ENCODE results near the gene HLA-C. TPM values are rescaled to one million over a fixed set of nuclear protein-coding genes. Genes with fewer than 3 reads are reported as not detected.

HLA-C gene
- 163 and 475 TPM in 2 replicates for total RNA-seq

DNA sequence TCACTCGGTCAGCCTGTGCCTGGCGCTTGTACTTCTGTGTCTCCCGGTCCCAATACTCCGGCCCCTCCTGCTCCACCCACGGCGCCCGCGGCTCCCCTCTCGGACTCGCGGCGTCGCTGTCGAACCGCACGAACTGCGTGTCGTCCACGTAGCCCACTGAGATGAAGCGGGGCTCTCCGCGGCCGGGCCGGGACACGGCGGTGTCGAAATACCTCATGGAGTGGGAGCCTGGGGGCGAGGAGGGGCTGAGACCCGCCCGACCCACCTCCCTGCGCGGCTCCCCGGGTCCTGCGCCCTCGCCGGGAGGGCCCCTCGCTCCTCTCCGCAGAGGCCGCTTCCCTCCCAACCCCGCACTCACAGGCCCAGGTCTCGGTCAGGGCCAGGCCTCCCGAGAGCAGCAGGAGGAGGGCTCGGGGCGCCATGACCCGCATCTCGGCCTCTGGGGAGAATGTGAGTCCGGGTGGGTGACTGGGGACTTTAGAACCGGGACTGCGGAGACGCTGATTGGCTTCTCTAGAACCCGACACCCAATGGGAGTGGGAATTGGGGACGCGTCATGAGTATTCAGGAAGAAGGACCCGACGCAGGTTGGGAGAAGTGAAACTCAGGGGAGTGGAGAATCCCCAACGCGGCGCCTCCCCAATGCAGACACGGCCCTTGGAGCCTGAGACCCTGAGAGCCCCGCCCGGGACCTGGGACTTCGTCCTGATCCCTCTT is at the start of gene HLA-C:
Gene HLA-C, minus strand, starts transcription at position 452 of the 717 bp plus-strand sequence. Its CDS starts 21 bp downstream, at position 431.

Other genes starting within 250 kb of the HLA-C start
- not detected in 2 replicates for gene C6orf15, start 159.5 kb downstream of the HLA-C start, total RNA-seq
- gene PSORS1C1, start 157.3 kb downstream of the HLA-C start, total RNA-seq = 0.89 and 1.6 TPM in 2 replicates
- not detected in 2 replicates for gene CDSN, start 151.6 kb downstream of the HLA-C start, total RNA-seq
- not detected in 2 replicates for gene PSORS1C2, start 133.0 kb downstream of the HLA-C start, total RNA-seq
- 9.9 and 11.3 TPM in 2 replicates for gene CCHCR1, start 114.3 kb downstream of the HLA-C start, total RNA-seq
- gene TCF19, start 113.5 kb downstream of the HLA-C start, total RNA-seq = 1.5 and 8.6 TPM in 2 replicates
- 0.30 and 0.51 TPM in 2 replicates for gene POU5F1, start 101.4 kb downstream of the HLA-C start, total RNA-seq
- gene HLA-B, start 85.1 kb upstream of the HLA-C start, total RNA-seq = 405 and 426 TPM in 2 replicates
- 83.3 and 207 TPM in 2 replicates for gene MICA, start 131.5 kb upstream of the HLA-C start, total RNA-seq
- gene MICB, start 226.1 kb upstream of the HLA-C start, total RNA-seq = 6.5 and 9.6 TPM in 2 replicates